Tibial nerve (tissue), 4 donors: ENCODE measurements around the gene MYO15B. TPM values are rescaled to one million over a fixed set of nuclear protein-coding genes. Genes with fewer than 3 reads are reported as not detected.

Source experiments
- DNase-seq, 2 donors: peaks; one replicate each; pipeline ENCODE4 v3.0.0-alpha.2; 2019; ENCODE audit warnings: low spot score in 2 of 2
- H3K27ac ChIP-seq, 4 donors: fragments of 200-600 bp; sonication (generic) in 3 of 4; one replicate each; pipeline ENCODE4 v1.5.1; 2017 to 2019; ENCODE audit warnings: mild to moderate bottlenecking in 1 of 4
- H3K27me3 ChIP-seq, 2 donors: fragments of 200-600 bp; sonication (generic) in 1 of 2; one replicate each; pipeline versions ENCODE4 v1.5.1 to v1.6.0; 2017 to 2019
- H3K36me3 ChIP-seq, 3 donors: fragments of 200-600 bp; sonication (generic); one replicate each; pipeline ENCODE4 v1.5.1; 2018 to 2019
- H3K4me1 ChIP-seq, 4 donors: fragments of 200-600 bp; sonication (generic) in 3 of 4; one replicate each; pipeline ENCODE4 v1.5.1; 2017 to 2019
- H3K4me3 ChIP-seq, 4 donors: fragments of 200-600 bp; sonication (generic) in 3 of 4; one replicate each; pipeline ENCODE4 v1.5.1; 2017 to 2019; ENCODE audit warnings: mild to moderate bottlenecking in 1 of 4, moderate library complexity in 1 of 4
- H3K9me3 ChIP-seq, 4 donors: fragments of 200-600 bp; sonication (generic) in 3 of 4; one replicate each; pipeline ENCODE4 v1.5.1; 2017 to 2019
- CTCF ChIP-seq, 5 experiments: fragments of 200-600 bp in 3 of 5; fragments of 450-650 bp in 2 of 5; sonication (generic) in 3 of 5; IDR thresholded peaks; one replicate each; pipeline ENCODE4 v1.5.1; 2016 to 2019; ENCODE audit warnings: antibody characterized with exemption in 5 of 5, mild to moderate bottlenecking in 3 of 5, moderate library complexity in 2 of 5
- EP300 ChIP-seq, 2 donors: sonication (generic); formaldehyde crosslinking; IDR thresholded peaks; one replicate each; pipeline ENCODE4 v1.6.1; 2017; ENCODE audit warnings: antibody characterized with exemption in 2 of 2, mild to moderate bottlenecking in 1 of 2
- POLR2A ChIP-seq, 2 donors: fragments of 450-650 bp; IDR thresholded peaks; one replicate each; pipeline ENCODE4 v1.6.1; 2017; ENCODE audit warnings: antibody characterized with exemption in 2 of 2, mild to moderate bottlenecking in 2 of 2, moderate library complexity in 2 of 2
- WGBS, 2 donors: methylation state at CpG; one replicate each; pipeline ENCODE4 v1.1.5; 2018; 5-methylcytosine and 5-hydroxymethylcytosine counted together
- total RNA-seq, 4 donors: library from RNA; depleted of rRNA; stranded (reverse); fragments of >200 nt; gene quantifications; one replicate each; pipeline ENCODE4 v1.1.0, GENCODE V29; 2016

MYO15B gene
- total RNA-seq, 4 donors from 2014 or later, result 150 to 327 (median 278) TPM

- no peak for DNase-seq
- Histone ChIP-seq H3K9me3 (no peaks in the 10 kb centered on the region), H3K4me3 (no peak overlapping the region), H3K27ac (peak overlapping the region in 3 of 4 donors; percentile 44 to 63 (median 51)), H3K36me3 (peaks cover 0 to 90% (median 10%) of the 10 kb centered on the region in 3 donors), H3K27me3 (no peaks in the 10 kb centered on the region), H3K4me1 (peaks cover 0 to 30% (median 0%) of the 10 kb centered on the region in 4 donors)
- TF ChIP-seq EP300 (IDR thresholded peaks at IDR 0.05) (no peak), POLR2A (IDR thresholded peaks at IDR 0.05) (no peak), CTCF (IDR thresholded peaks at IDR 0.05) (no peak)
- WGBS, 2 donors, result 69 to 83% methylated on average over 7 of the region's 7 CpGs
These were observed 63.3 kb downstream of the MYO15B start for GRCh38 chr17:75650874-75651273.

- Histone ChIP-seq H3K4me1 (peaks cover 0 to 30% (median 0%) of the 10 kb centered on the region in 4 donors), H3K27ac (peak overlapping the region in 1 of 4 donors; percentile 69), H3K9me3 (no peaks in the 10 kb centered on the region), H3K27me3 (no peaks in the 10 kb centered on the region), H3K36me3 (peaks cover 0 to 87% (median 10%) of the 10 kb centered on the region in 3 donors), H3K4me3 (no peak overlapping the region)
- 93 to 96% methylated on average over 5 of the region's 5 CpGs for WGBS, 2 donors
- DNase-seq, result no peak
- TF ChIP-seq POLR2A (IDR thresholded peaks at IDR 0.05) (no peak), CTCF (IDR thresholded peaks at IDR 0.05) (no peak)
These were observed 64.7 kb downstream of the MYO15B start for GRCh38 chr17:75652341-75652740.

- 50 to 55% methylated on average over 6 of the region's 6 CpGs for WGBS, 2 donors
These were observed 65.4 kb downstream of the MYO15B start for GRCh38 chr17:75652934-75653549.

GRCh38 chr17:75654176-75654575 lies 66.6 kb downstream of the MYO15B start:
- Histone ChIP-seq H3K27ac (no peak overlapping the region), H3K9me3 (no peaks in the 10 kb centered on the region), H3K4me3 (no peak overlapping the region), H3K27me3 (no peaks in the 10 kb centered on the region), H3K4me1 (peaks cover 0 to 26% (median 0%) of the 10 kb centered on the region in 4 donors), H3K36me3 (peaks cover 0 to 89% (median 10%) of the 10 kb centered on the region in 3 donors)
- WGBS, 2 donors, result 21 to 29% methylated on average over 2 of the region's 2 CpGs
- TF ChIP-seq POLR2A (IDR thresholded peaks at IDR 0.05), result no peak
- TF ChIP-seq EP300 (IDR thresholded peaks at IDR 0.05), result no peak
- TF ChIP-seq CTCF (IDR thresholded peaks at IDR 0.05), result no peak
- DNase-seq, result no peak

More at GRCh38 chr17:75652934-75653549, 65.4 kb downstream of the MYO15B start:
- Histone ChIP-seq H3K27me3 (no peaks in the 10 kb centered on the region), H3K9me3 (no peaks in the 10 kb centered on the region), H3K27ac (peak overlapping the region in 1 of 4 donors; percentile 69), H3K4me1 (peaks cover 0 to 30% (median 0%) of the 10 kb centered on the region in 4 donors), H3K36me3 (peaks cover 0 to 87% (median 10%) of the 10 kb centered on the region in 3 donors), H3K4me3 (no peak overlapping the region)
- no peak for DNase-seq
- no peak for TF ChIP-seq POLR2A (IDR thresholded peaks at IDR 0.05)
- TF ChIP-seq CTCF (IDR thresholded peaks at IDR 0.05), result peak; percentile 49 to 68 (median 54)
- TF ChIP-seq EP300 (IDR thresholded peaks at IDR 0.05), result no peak

GRCh38 chr17:75658237-75658636 lies 70.6 kb downstream of the MYO15B start:
- H3K4me1 ChIP-seq, result no peaks in the 10 kb centered on the region
- DNase-seq, result no peak
- H3K9me3 ChIP-seq, result no peaks in the 10 kb centered on the region
- H3K27ac ChIP-seq, result no peak overlapping the region
- WGBS, 2 donors, result 82 to 89% methylated on average over 5 of the region's 5 CpGs
- no peak overlapping the region for H3K4me3 ChIP-seq
- H3K27me3 ChIP-seq, result no peaks in the 10 kb centered on the region
- H3K36me3 ChIP-seq, result peaks cover 0 to 89% (median 4%) of the 10 kb centered on the region in 3 donors
- TF ChIP-seq EP300 (IDR thresholded peaks at IDR 0.05) (no peak), CTCF (IDR thresholded peaks at IDR 0.05) (no peak), POLR2A (IDR thresholded peaks at IDR 0.05) (no peak)
